Lower lobe of right lung (tissue), 2 donors: ENCODE data around the gene PSMD8. TPM values are rescaled to one million over a fixed set of nuclear protein-coding genes. Genes with fewer than 3 reads are reported as not detected.
"Not testable (repeated sequence)": the region's sequence is repeated elsewhere in the genome, so short reads cannot be mapped to it uniquely, and the experiment has no call there.

ENCODE experiments used
- ATAC-seq, 2 donors: fragments of 200-7000 bp; cut with Tn5 transposase; one replicate each; pipeline ENCODE4 v1.9.1; 2020 to 2022; ENCODE audit warnings: mild to moderate bottlenecking in 2 of 2, moderate library complexity in 2 of 2
- DNase-seq: peaks from one replicate; pipeline ENCODE4 v3.0.0-alpha.2; 2020
- H3K27ac ChIP-seq: fragments of 200-600 bp; one replicate; pipeline ENCODE4 v1.8.0; 2022
- H3K27me3 ChIP-seq: fragments of 200-600 bp; one replicate; pipeline ENCODE4 v1.8.0; 2022; ENCODE audit warnings: low read depth
- H3K36me3 ChIP-seq: fragments of 200-600 bp; one replicate; pipeline ENCODE4 v1.8.0; 2022; ENCODE audit warnings: mild to moderate bottlenecking
- H3K4me1 ChIP-seq: fragments of 200-600 bp; one replicate; pipeline ENCODE4 v1.8.0; 2022
- H3K4me3 ChIP-seq: fragments of 200-600 bp; one replicate; pipeline ENCODE4 v1.8.0; 2022; ENCODE audit warnings: mild to moderate bottlenecking
- H3K9me3 ChIP-seq: fragments of 200-600 bp; one replicate; pipeline ENCODE4 v1.8.0; 2022
- CTCF ChIP-seq: fragments of 200-600 bp; IDR thresholded peaks from one replicate; pipeline ENCODE4 v1.8.0; 2022; ENCODE audit warnings: antibody characterized with exemption, mild to moderate bottlenecking
- intact Hi-C: fragments of 100-400 bp; cut with DNase I; formaldehyde crosslinking; loops from one replicate; pipeline ENCODE4 v1.11.0; 2022
- total RNA-seq: library from RNA; stranded (reverse); fragmentation: NEBNext Ultra II Directional; extraction: Animal tissue kit (Norgen Biotek cat#: 25700); gene quantifications from one replicate; pipeline ENCODE4 v1.2.1, GENCODE V29; 2021
- donor health status: DM: no; HTN: yes; CAD: no; lungs with severe emphysema.

PSMD8 gene
- total RNA-seq, 1 donor from 2014 or later = 113 TPM

- peak overlapping the region; percentile 81 for H3K4me3 ChIP-seq
- H3K27me3 ChIP-seq = peaks cover 36% of the 10 kb centered on the region
- peaks cover 20% of the 10 kb centered on the region for H3K4me1 ChIP-seq
- ATAC-seq (peak; percentile 93), DNase-seq (peak; percentile 95)
- no peaks in the 10 kb centered on the region for H3K9me3 ChIP-seq
- peak overlapping the region; percentile 19 for H3K27ac ChIP-seq
- no peak for TF ChIP-seq CTCF
- H3K36me3 ChIP-seq = no peaks in the 10 kb centered on the region
- intact Hi-C loops = no loop called here
These were observed 12.1 kb upstream of the PSMD8 start for GRCh38 chr19:38362076-38362945.

- ATAC-seq, H3K36me3 ChIP-seq, H3K9me3 ChIP-seq, intact Hi-C loops, DNase-seq: not testable (repeated sequence)
- Histone ChIP-seq H3K27ac (peak overlapping the region; percentile 19), H3K4me3 (peak overlapping the region; percentile 81), H3K4me1 (peaks cover 20% of the 10 kb centered on the region), H3K27me3 (peaks cover 35% of the 10 kb centered on the region)
These were observed 11.3 kb upstream of the PSMD8 start for GRCh38 chr19:38362946-38363688.

GRCh38 chr19:38367041-38367440, 7.3 kb upstream of the PSMD8 start:
- no peak overlapping the region for H3K27ac ChIP-seq
- no peaks in the 10 kb centered on the region for H3K36me3 ChIP-seq
- no peak for TF ChIP-seq CTCF
- H3K9me3 ChIP-seq = no peaks in the 10 kb centered on the region
- DNase-seq = no peak
- intact Hi-C loops = no loop called here
- peaks cover 12% of the 10 kb centered on the region for H3K4me1 ChIP-seq
- no peak for ATAC-seq
- no peak overlapping the region for H3K4me3 ChIP-seq
- H3K27me3 ChIP-seq = peaks cover 4% of the 10 kb centered on the region

- no peak for TF ChIP-seq CTCF
- Histone ChIP-seq H3K9me3 (no peaks in the 10 kb centered on the region), H3K27me3 (peaks cover 4% of the 10 kb centered on the region), H3K36me3 (no peaks in the 10 kb centered on the region), H3K4me1 (no peaks in the 10 kb centered on the region), H3K27ac (no peak overlapping the region), H3K4me3 (no peak overlapping the region)
- no peak for DNase-seq
- no peak for ATAC-seq
- intact Hi-C loops = no loop called here
These were observed 4.8 kb upstream of the PSMD8 start for GRCh38 chr19:38369584-38369983.

GRCh38 chr19:38370299-38370698, 4.1 kb upstream of the PSMD8 start:
- no peaks in the 10 kb centered on the region for H3K9me3 ChIP-seq
- H3K4me3 ChIP-seq = no peak overlapping the region
- intact Hi-C loops = no loop called here
- no peak for DNase-seq
- no peak for TF ChIP-seq CTCF
- H3K27ac ChIP-seq = no peak overlapping the region
- no peaks in the 10 kb centered on the region for H3K36me3 ChIP-seq
- no peak for ATAC-seq
- peaks cover 2% of the 10 kb centered on the region for H3K4me1 ChIP-seq
- H3K27me3 ChIP-seq = peaks cover 4% of the 10 kb centered on the region

GRCh38 chr19:38371081-38371480, 3.3 kb upstream of the PSMD8 start:
- Histone ChIP-seq H3K9me3 (no peaks in the 10 kb centered on the region), H3K4me1 (peaks cover 10% of the 10 kb centered on the region), H3K27me3 (peaks cover 4% of the 10 kb centered on the region), H3K4me3 (no peak overlapping the region), H3K27ac (no peak overlapping the region), H3K36me3 (no peaks in the 10 kb centered on the region)
- no peak for DNase-seq
- ATAC-seq = no peak
- no peak for TF ChIP-seq CTCF
- intact Hi-C loops = no loop called here
